GM19239 (cell line): ENCODE data around the gene TMEM255A.

Experiments used
- DNase-seq: peaks from one replicate; pipeline ENCODE4 v3.0.0; 2011; ENCODE audit warnings: low spot score; ENCODE audit not compliant: insufficient read length
- FAIRE-seq: peaks from 2 replicates; lab custom pipeline; 2011; peaks lifted over from hg19 to GRCh38; lab: Jason Lieb, UNC

TMEM255A gene

DNA sequence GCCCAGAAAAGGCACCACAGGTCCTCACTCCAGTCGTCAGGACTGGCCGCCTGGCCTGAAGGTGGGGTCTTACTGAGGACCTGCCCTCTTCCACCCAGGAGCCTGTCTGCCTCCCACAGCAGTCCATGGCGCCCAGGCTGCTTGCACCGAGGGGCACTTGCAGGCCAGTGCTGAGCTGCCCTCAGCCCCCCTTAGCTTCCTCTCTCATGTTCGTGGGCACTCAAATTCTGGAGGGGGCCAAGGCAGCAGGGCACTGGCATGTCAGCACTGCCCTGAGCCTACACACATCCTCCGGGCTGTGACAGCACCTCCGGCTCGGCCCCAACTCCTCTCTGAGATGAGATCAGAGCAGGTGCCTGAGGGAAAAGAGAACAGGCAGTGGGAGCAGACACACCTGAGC is 87.9 kb downstream of the TMEM255A start:
- DNase-seq (no peak), FAIRE-seq (no peak)

DNA sequence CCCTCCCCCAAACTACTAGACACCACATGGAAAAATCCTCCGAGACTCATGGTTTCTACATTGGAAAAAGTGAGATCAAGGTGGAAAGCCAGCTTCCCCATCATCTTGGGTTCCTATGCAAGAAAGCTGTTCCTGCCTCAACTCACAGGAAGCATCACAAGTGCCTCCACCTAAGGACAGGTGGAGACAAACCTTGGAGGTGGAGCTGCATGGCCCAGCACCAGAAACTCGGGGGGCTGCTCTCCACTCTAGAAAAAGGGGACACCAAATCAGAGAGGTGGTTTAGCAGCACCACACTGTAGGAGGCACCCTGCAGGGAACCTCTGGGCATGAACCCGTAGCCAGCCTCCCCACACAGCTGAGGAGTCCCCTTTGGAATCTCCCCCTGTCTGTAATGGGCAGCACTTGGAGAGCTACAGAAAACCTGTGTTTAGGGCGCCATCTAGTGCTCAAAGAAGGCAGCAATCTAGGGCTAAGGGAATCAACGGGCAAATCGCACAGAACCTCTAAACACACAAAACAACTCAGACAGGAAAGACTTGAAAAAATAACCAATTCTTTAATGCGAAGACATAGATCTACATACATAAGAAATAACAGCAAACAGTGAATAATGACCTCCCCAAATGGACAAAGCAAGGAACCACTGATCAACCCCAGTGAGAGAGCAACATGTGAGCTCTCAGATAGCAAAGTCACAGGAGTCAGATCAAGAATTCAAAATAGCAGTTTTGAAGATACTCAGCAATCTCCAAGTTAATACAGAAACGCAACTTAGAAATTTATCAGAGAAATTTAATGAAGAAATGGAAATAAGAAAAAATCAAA is 97.6 kb downstream of the TMEM255A start:
- FAIRE-seq (peak; percentile 76), DNase-seq (peak; percentile 40)
